H1 (cell line): ENCODE measurements around the gene TRIAP1. TPM values are rescaled to one million over a fixed set of nuclear protein-coding genes. Genes with fewer than 3 reads are reported as not detected.
A peak's percentile ranks its signal among the peaks of the same experiment; 100 is the strongest.

ENCODE experiments used
- CBX8 ChIP-seq: fragments of 300-800, 300-1000 bp; sonication (generic); IDR thresholded peaks from 2 replicates; pipeline ENCODE4 v1.7.1; 2016; ENCODE audit warnings: low read depth, low read length, borderline replicate concordance
- EGR1 ChIP-seq: IDR thresholded peaks from 2 replicates; pipeline ENCODE4 v1.6.1; 2011; ENCODE audit warnings: low read depth, low read length, borderline replicate concordance
- JUN ChIP-seq: IDR thresholded peaks from 2 replicates; pipeline ENCODE4 v1.6.1; 2011; ENCODE audit warnings: low read depth, mild to moderate bottlenecking, improper control_type of control experiment, low read length
- MAFK ChIP-seq: IDR thresholded peaks from 2 replicates; pipeline ENCODE4 v1.6.1; 2012; ENCODE audit warnings: low read depth, mild to moderate bottlenecking, improper control_type of control experiment, low read length
- POLR2AphosphoS5 ChIP-seq: IDR thresholded peaks from 2 replicates; pipeline ENCODE4 v1.6.1; 2011; ENCODE audit warnings: low read depth, low read length
- RAD21 ChIP-seq, 2 experiments: IDR thresholded peaks in 1 of 2; conservative IDR thresholded peaks in 1 of 2; 2 replicates each; pipeline ENCODE4 v1.6.1; 2011; ENCODE audit warnings: low read depth in 2 of 2, low read length in 2 of 2, improper control_type of control experiment in 1 of 2, inconsistent platforms in 1 of 2, mild to moderate bottlenecking in 1 of 2, moderate library complexity in 1 of 2
- SIRT6 ChIP-seq: IDR thresholded peaks from one replicate; pipeline ENCODE4 v1.7.1; 2012; ENCODE audit warnings: low read length, inconsistent platforms
- SP1 ChIP-seq: IDR thresholded peaks from 2 replicates; pipeline ENCODE4 v1.6.1; 2011; ENCODE audit warnings: low read depth, low read length
- SRF ChIP-seq: IDR thresholded peaks from 2 replicates; pipeline ENCODE4 v1.6.1; 2011; ENCODE audit warnings: mild to moderate bottlenecking, low read depth, low read length, moderate library complexity
- polyA plus RNA-seq, 7 experiments: library from polyadenylated mRNA; depleted of rRNA in 3 of 7; stranded (reverse) in 5 of 7; unstranded in 2 of 7; fragments of >200 nt in 5 of 7; fragments of 200-250 nt in 2 of 7; gene quantifications; 1 replicate in 5 of 7; 2 replicates in 1 of 7; 4 replicates in 1 of 7; pipeline versions ENCODE4 v1.2.1 to v1.2.3, GENCODE V29; 2011 to 2013; ENCODE audit warnings: missing spikeins in 2 of 7, mixed read lengths in 2 of 7
- total RNA-seq: library from RNA; stranded (reverse); fragmentation: NEBNext Ultra II Directional; extraction: Animal tissue kit (Norgen Biotek cat#: 25700); gene quantifications from 2 replicates; pipeline ENCODE4 v1.2.1, GENCODE V29; 2021
- TF ChIP-seq, protein P1 (sequence below): fragments of 300-600 bp; sonication (generic); IDR thresholded peaks from 2 replicates; pipeline ENCODE4 v1.7.1; 2012; ENCODE audit warnings: low read length, moderate library complexity, mild to moderate bottlenecking, inconsistent platforms; ENCODE audit not compliant: insufficient replicate concordance
- TF ChIP-seq, protein P2 (sequence below): IDR thresholded peaks from 2 replicates; pipeline ENCODE4 v1.6.1; 2012; ENCODE audit warnings: inconsistent platforms

TRIAP1 gene
- total and polyA plus RNA-seq, 2 of the 8 experiments (the other 6 are each of a cell fraction or from before 2014, with no cell fraction given), result 42.0 to 63.4 TPM

DNA sequence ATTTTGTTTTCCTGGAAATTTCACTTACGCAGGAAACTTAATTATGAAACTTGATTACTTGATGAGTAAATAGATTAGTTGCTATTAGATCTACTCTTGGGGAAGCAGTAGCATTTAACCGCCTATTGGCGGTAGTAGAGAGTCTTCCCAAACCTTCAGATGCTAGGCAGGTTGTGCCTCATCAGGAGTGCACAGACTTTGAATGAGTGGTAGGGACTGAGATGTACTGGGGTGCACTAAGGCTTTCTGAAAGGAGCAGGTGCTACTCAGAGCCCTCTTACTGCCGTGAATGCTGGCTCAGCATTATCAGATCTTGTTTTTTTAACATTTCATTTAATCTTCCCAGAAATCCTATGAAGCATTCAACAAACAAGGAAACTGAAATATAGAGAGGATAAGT is 7.8 kb upstream of the TRIAP1 start (continued):
- TF ChIP-seq, protein P1, sequence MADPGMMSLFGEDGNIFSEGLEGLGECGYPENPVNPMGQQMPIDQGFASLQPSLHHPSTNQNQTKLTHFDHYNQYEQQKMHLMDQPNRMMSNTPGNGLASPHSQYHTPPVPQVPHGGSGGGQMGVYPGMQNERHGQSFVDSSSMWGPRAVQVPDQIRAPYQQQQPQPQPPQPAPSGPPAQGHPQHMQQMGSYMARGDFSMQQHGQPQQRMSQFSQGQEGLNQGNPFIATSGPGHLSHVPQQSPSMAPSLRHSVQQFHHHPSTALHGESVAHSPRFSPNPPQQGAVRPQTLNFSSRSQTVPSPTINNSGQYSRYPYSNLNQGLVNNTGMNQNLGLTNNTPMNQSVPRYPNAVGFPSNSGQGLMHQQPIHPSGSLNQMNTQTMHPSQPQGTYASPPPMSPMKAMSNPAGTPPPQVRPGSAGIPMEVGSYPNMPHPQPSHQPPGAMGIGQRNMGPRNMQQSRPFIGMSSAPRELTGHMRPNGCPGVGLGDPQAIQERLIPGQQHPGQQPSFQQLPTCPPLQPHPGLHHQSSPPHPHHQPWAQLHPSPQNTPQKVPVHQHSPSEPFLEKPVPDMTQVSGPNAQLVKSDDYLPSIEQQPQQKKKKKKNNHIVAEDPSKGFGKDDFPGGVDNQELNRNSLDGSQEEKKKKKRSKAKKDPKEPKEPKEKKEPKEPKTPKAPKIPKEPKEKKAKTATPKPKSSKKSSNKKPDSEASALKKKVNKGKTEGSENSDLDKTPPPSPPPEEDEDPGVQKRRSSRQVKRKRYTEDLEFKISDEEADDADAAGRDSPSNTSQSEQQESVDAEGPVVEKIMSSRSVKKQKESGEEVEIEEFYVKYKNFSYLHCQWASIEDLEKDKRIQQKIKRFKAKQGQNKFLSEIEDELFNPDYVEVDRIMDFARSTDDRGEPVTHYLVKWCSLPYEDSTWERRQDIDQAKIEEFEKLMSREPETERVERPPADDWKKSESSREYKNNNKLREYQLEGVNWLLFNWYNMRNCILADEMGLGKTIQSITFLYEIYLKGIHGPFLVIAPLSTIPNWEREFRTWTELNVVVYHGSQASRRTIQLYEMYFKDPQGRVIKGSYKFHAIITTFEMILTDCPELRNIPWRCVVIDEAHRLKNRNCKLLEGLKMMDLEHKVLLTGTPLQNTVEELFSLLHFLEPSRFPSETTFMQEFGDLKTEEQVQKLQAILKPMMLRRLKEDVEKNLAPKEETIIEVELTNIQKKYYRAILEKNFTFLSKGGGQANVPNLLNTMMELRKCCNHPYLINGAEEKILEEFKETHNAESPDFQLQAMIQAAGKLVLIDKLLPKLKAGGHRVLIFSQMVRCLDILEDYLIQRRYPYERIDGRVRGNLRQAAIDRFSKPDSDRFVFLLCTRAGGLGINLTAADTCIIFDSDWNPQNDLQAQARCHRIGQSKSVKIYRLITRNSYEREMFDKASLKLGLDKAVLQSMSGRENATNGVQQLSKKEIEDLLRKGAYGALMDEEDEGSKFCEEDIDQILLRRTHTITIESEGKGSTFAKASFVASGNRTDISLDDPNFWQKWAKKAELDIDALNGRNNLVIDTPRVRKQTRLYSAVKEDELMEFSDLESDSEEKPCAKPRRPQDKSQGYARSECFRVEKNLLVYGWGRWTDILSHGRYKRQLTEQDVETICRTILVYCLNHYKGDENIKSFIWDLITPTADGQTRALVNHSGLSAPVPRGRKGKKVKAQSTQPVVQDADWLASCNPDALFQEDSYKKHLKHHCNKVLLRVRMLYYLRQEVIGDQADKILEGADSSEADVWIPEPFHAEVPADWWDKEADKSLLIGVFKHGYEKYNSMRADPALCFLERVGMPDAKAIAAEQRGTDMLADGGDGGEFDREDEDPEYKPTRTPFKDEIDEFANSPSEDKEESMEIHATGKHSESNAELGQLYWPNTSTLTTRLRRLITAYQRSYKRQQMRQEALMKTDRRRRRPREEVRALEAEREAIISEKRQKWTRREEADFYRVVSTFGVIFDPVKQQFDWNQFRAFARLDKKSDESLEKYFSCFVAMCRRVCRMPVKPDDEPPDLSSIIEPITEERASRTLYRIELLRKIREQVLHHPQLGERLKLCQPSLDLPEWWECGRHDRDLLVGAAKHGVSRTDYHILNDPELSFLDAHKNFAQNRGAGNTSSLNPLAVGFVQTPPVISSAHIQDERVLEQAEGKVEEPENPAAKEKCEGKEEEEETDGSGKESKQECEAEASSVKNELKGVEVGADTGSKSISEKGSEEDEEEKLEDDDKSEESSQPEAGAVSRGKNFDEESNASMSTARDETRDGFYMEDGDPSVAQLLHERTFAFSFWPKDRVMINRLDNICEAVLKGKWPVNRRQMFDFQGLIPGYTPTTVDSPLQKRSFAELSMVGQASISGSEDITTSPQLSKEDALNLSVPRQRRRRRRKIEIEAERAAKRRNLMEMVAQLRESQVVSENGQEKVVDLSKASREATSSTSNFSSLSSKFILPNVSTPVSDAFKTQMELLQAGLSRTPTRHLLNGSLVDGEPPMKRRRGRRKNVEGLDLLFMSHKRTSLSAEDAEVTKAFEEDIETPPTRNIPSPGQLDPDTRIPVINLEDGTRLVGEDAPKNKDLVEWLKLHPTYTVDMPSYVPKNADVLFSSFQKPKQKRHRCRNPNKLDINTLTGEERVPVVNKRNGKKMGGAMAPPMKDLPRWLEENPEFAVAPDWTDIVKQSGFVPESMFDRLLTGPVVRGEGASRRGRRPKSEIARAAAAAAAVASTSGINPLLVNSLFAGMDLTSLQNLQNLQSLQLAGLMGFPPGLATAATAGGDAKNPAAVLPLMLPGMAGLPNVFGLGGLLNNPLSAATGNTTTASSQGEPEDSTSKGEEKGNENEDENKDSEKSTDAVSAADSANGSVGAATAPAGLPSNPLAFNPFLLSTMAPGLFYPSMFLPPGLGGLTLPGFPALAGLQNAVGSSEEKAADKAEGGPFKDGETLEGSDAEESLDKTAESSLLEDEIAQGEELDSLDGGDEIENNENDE, result no peak
- no peak for TF ChIP-seq SP1
- TF ChIP-seq SIRT6, result no peak
- TF ChIP-seq MAFK, result peak; percentile 26; the same call in 1 of the 2 replicates
- TF ChIP-seq JUN, result no peak
- TF ChIP-seq SRF, result no peak
- no peak for TF ChIP-seq CBX8
- no peak for TF ChIP-seq EGR1
- TF ChIP-seq, protein P2, sequence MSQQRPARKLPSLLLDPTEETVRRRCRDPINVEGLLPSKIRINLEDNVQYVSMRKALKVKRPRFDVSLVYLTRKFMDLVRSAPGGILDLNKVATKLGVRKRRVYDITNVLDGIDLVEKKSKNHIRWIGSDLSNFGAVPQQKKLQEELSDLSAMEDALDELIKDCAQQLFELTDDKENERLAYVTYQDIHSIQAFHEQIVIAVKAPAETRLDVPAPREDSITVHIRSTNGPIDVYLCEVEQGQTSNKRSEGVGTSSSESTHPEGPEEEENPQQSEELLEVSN, result no peak
- peak; percentile 42 to 52 for TF ChIP-seq RAD21 (IDR thresholded peaks at IDR 0.05 in 1 of 2, conservative IDR thresholded peaks at IDR 0.05 in 1 of 2; ENCODE audit: low read depth in 2 of 2, low read length in 2 of 2)
- TF ChIP-seq POLR2AphosphoS5, result no peak
